PC-9 (cell line): ENCODE measurements around the gene PRLR.

Experiments used
- EZH2 ChIP-seq: fragments of 200-600 bp; sonication (generic); IDR thresholded peaks from 2 replicates; pipeline ENCODE4 v1.8.0; 2017; ENCODE audit warnings: antibody characterized with exemption, low read depth
- TF ChIP-seq, protein P1 (sequence below): fragments of 200-600 bp; sonication (generic); conservative IDR thresholded peaks from 2 replicates; pipeline ENCODE4 v1.6.1; 2017; ENCODE audit warnings: mixed run types, antibody characterized with exemption, mild to moderate bottlenecking, moderate library complexity

DNA sequence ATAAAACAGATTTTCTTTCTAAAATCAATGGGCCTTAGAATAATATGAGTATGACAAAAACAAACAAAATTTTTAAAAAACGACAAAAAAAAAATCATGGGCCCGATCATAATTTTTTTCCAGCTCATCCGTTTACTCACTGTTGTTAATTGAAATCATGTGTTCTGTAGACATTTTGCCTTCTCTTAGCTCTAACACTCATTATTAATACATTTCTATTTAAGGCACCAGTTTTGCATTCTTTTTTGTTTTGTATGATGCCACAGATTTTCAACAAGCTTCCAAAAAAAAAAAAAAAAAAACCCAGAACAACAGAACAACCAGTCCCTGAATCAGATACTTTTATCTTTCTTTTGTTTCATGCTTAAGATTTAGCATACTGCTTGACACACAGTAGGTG is 86.4 kb downstream of the PRLR start:
- TF ChIP-seq, protein P1, sequence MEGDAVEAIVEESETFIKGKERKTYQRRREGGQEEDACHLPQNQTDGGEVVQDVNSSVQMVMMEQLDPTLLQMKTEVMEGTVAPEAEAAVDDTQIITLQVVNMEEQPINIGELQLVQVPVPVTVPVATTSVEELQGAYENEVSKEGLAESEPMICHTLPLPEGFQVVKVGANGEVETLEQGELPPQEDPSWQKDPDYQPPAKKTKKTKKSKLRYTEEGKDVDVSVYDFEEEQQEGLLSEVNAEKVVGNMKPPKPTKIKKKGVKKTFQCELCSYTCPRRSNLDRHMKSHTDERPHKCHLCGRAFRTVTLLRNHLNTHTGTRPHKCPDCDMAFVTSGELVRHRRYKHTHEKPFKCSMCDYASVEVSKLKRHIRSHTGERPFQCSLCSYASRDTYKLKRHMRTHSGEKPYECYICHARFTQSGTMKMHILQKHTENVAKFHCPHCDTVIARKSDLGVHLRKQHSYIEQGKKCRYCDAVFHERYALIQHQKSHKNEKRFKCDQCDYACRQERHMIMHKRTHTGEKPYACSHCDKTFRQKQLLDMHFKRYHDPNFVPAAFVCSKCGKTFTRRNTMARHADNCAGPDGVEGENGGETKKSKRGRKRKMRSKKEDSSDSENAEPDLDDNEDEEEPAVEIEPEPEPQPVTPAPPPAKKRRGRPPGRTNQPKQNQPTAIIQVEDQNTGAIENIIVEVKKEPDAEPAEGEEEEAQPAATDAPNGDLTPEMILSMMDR: no peak
- TF ChIP-seq EZH2: no peak
